Activated CD4-positive, alpha-beta T cell treated with anti-CD3 and anti-CD28 coated beads for 36 hours (primary cell): Measurements from ENCODE around the gene WNT9A. TPM values are rescaled to one million over a fixed set of nuclear protein-coding genes. Genes with fewer than 3 reads are reported as not detected.
"Not testable (repeated sequence)": the region's sequence is repeated elsewhere in the genome, so short reads cannot be mapped to it uniquely, and the experiment has no call there.

Source experiments
- ATAC-seq: fragments of 200-7000 bp; cut with Tn5 transposase; one replicate; pipeline ENCODE4 v1.10.0; 2021; ENCODE audit warnings: mild to moderate bottlenecking, moderate library complexity
- CTCF ChIA-PET: fragments of 350-600 bp; sonication (Branson Sonifier 250); formaldehyde crosslinking; loops from one replicate; lab custom pipeline; 2021; ENCODE audit warnings: antibody characterized with exemption; lab: Charles Lee
- POLR2A ChIA-PET: fragments of 350-600 bp; sonication (Branson Sonifier 250); formaldehyde crosslinking; loops from one replicate; lab custom pipeline; 2021; ENCODE audit warnings: antibody characterized with exemption, inconsistent platforms; lab: Charles Lee
- DNase-seq: peaks from one replicate; pipeline ENCODE4 v3.0.0-alpha.2; 2020
- H3K27ac Mint-ChIP-seq: one replicate; pipeline ENCODE4 v1.8.0; 2021; ENCODE audit warnings: mixed read lengths
- H3K27me3 Mint-ChIP-seq: one replicate; pipeline ENCODE4 v1.8.0; 2021; ENCODE audit warnings: mixed read lengths
- H3K36me3 Mint-ChIP-seq: one replicate; pipeline ENCODE4 v1.8.0; 2021; ENCODE audit warnings: low read depth, mixed read lengths
- H3K4me1 Mint-ChIP-seq: one replicate; pipeline ENCODE4 v1.8.0; 2021; ENCODE audit warnings: mixed read lengths
- H3K4me3 Mint-ChIP-seq: one replicate; pipeline ENCODE4 v1.8.0; 2021; ENCODE audit warnings: mild to moderate bottlenecking, moderate library complexity, mixed read lengths
- H3K9me3 Mint-ChIP-seq: one replicate; pipeline ENCODE4 v1.8.0; 2021; ENCODE audit warnings: low read depth, mixed read lengths
- intact Hi-C, 2 experiments: fragments of 100-400 bp; cut with DNase I in 1 of 2; cut with micrococcal nuclease in 1 of 2; formaldehyde crosslinking; loops; one replicate each; pipeline versions ENCODE4 v1.14.2 to v1.15.1; 2022 to 2024; cut with DNase I, micrococcal nuclease
- total RNA-seq, 2 experiments: library from RNA; stranded (reverse); gene quantifications; one replicate each; pipeline ENCODE4 v1.2.3, GENCODE V29; 2021

The WNT9A gene, protein sequence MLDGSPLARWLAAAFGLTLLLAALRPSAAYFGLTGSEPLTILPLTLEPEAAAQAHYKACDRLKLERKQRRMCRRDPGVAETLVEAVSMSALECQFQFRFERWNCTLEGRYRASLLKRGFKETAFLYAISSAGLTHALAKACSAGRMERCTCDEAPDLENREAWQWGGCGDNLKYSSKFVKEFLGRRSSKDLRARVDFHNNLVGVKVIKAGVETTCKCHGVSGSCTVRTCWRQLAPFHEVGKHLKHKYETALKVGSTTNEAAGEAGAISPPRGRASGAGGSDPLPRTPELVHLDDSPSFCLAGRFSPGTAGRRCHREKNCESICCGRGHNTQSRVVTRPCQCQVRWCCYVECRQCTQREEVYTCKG
- under 1 TPM in 1 of 2 experiments, not detected in 1; 0.04 TPM for total RNA-seq

DNA sequence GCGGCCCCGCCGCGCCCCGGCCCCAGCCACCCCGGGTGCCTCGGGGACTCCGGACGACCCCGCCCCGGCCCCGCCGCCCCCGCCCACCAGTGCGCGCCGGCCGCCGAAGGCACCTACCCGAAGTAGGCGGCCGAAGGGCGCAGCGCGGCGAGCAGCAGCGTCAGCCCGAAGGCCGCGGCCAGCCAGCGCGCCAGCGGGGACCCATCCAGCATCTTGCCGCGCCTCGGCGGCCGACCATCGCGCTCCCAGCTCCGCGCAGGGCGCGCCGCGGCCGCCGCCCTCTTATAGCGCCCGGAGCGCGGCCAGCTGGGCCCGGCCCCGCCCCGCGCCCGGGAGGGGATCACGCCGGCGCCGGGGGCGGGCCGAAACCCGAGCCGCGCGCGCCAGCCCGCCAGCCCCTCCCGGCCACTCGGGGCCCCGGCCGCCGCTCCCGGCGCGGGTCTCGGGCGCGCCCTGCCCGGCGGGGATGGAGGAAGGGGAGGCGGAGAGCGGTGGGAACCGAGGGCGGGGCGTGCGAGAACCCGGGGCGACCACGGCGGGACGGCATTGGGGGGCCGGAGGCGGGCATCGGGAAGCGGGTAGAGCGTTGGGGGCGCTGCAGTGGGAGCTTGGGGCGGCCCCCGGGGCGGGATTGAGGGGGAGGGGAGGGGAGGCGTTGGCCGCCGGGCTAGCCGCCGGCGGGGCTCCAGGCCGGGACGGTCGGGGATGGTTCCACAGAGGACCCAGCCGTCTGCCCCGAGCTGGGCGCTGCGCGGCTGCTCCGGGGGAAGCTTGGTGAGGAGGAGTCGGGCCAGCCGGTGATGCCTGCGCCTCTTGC, at the start of gene WNT9A:
Gene WNT9A (minus strand): TSS at position 257 of the 817 bp plus-strand sequence. CDS start 45 bp downstream, at position 212.
- no peaks in the 10 kb centered on the region for H3K36me3 Mint-ChIP-seq
- no peak within 1 kb of the TSS for H3K27ac Mint-ChIP-seq
- H3K9me3 Mint-ChIP-seq, result no peaks in the 10 kb centered on the region
- peaks cover 18% of the 10 kb centered on the region for H3K27me3 Mint-ChIP-seq
- intact Hi-C loops, result loop anchor here (1.0 to 2.0 kb wide), 3 partner anchors 186 to 467 kb away; no protein-coding TSS in a partner anchor
- ChIA-PET CTCF (interaction anchor here (0.5 to 1.6 kb wide), 5 partner anchors 26 to 500 kb away, joined by 3 to 5 read pairs (median 3); no protein-coding TSS in a partner anchor), POLR2A (interaction anchor here (0.5 kb wide), 1 partner anchor 1443 kb away, joined by 3 read pairs; no protein-coding TSS in a partner anchor)
- ATAC-seq (peak; percentile 45), DNase-seq (peak; percentile 24)
- peak within 1 kb of the TSS; percentile 57 for H3K4me3 Mint-ChIP-seq
- H3K4me1 Mint-ChIP-seq, result peaks cover 12% of the 10 kb centered on the region

DNA sequence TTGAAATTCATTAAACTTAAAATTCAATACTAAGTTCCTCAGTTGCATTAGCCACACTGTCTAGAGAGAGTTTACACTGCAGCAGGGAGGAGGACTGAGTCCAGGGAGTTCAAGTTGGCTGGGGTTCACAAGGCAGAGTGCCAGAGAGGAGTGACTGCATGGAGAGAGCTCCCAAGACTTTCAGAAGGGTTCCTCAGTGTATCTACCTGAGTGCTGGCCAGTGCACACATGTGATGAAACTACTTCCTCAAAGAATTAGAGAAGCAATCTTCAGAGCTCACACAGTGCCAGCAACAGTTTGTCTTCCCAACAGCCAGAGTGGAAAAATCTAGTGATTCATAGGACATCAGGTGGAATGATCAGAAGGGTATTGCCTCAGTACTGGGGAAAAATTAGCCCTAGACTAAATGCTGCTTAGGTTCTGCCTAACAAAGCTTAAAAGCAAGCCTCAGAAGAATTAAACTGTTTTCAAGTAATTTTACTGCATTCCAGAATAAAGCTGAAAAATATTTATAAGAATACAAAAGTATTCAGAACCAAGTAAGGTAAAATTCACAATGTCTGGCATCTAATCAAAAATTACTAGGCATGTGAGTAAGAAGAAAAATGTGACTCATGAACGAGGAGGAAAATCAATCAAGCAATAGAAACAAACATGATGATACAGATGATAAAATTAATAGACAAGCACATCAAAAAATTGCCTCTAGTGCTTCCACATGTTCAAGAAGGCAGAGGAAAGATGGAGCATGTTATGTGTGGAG, 48.6 kb upstream of the WNT9A start:
- intact Hi-C loops, result loop anchor here in 1 of 2 experiments (5.0 kb wide), 3 partner anchors 86 to 186 kb away; partner anchors contain the start of genes ARF1 and IBA57
- Mint-ChIP-seq H3K27me3 (peaks cover 11% of the 10 kb centered on the region), H3K9me3 (peaks cover 23% of the 10 kb centered on the region), H3K27ac (no peak overlapping the region), H3K4me1 (no peaks in the 10 kb centered on the region), H3K4me3 (no peak overlapping the region), H3K36me3 (no peaks in the 10 kb centered on the region)
- ATAC-seq (no peak), DNase-seq (no peak)
- CTCF ChIA-PET, result interaction anchor here (0.5 to 1.2 kb wide), 2 partner anchors 116 to 516 kb away, joined by 3 read pairs; no protein-coding TSS in a partner anchor
- POLR2A ChIA-PET, result no interaction called here

DNA sequence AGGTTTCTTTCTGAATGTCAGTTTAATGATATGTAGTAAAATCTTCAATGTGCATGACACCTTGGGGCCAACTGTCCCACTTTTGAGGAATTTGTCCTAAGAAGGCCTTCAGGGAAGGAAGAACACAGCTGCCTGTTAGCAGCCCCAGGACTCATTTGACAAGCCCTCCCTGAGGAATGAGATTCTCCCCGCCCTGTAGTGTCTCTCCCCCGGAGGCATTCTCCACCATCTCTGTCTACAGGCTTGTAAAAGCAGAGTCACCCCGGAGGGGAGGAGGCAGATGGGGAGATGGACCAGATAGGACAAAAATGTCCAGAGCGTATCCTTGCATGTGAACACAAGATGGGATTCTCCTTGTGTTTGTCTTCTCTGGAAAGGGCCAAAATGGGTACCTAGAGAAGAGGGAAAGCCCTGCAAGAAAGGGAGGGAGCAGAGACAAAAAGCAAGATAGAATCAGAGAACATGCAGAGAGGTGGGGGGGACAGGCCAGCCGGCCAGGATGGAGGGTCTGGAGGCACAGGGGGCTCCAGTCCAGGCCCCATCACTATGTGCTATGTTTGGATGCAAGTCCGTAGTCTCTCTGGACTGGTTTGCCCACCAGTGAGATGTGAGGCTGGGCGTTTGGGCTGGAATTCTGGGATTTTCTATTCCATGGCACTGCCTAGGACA, 47.0 kb upstream of the WNT9A start:
- POLR2A ChIA-PET, result no interaction called here
- Mint-ChIP-seq H3K4me3 (no peak overlapping the region), H3K36me3 (no peaks in the 10 kb centered on the region), H3K27me3 (peaks cover 14% of the 10 kb centered on the region), H3K4me1 (no peaks in the 10 kb centered on the region), H3K27ac (no peak overlapping the region), H3K9me3 (peaks cover 23% of the 10 kb centered on the region)
- CTCF ChIA-PET, result interaction anchor here (0.6 kb wide), 1 partner anchor 643 kb away, joined by 3 read pairs; no protein-coding TSS in a partner anchor
- ATAC-seq, result no peak
- intact Hi-C loops, result loop anchor here in 1 of 2 experiments (5.0 kb wide), 3 partner anchors 88 to 188 kb away; partner anchors contain the start of genes ARF1 and IBA57
- DNase-seq, result no peak

DNA sequence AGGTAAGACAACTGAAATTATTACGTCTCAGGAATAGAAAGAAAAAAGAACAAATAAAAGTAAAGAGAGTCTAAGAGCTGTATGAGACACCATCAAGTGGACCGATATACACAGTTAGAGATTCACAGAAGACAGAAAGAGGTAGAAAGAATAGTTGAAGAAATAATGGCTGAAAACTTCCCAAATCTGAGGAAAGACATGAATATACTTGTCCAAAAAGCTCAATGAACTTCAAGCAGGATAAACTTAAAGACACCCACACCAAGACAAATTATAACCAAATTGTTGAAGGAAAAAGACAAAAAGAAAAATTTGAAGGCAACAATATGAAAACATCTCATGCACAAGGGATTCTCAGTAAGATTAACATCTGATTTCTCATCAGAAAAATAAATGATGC, 39.4 kb upstream of the WNT9A start:
- CTCF ChIA-PET, result interaction anchor here (0.6 to 0.8 kb wide), 2 partner anchors 17 to 35 kb away, joined by 4 read pairs; no protein-coding TSS in a partner anchor

DNA sequence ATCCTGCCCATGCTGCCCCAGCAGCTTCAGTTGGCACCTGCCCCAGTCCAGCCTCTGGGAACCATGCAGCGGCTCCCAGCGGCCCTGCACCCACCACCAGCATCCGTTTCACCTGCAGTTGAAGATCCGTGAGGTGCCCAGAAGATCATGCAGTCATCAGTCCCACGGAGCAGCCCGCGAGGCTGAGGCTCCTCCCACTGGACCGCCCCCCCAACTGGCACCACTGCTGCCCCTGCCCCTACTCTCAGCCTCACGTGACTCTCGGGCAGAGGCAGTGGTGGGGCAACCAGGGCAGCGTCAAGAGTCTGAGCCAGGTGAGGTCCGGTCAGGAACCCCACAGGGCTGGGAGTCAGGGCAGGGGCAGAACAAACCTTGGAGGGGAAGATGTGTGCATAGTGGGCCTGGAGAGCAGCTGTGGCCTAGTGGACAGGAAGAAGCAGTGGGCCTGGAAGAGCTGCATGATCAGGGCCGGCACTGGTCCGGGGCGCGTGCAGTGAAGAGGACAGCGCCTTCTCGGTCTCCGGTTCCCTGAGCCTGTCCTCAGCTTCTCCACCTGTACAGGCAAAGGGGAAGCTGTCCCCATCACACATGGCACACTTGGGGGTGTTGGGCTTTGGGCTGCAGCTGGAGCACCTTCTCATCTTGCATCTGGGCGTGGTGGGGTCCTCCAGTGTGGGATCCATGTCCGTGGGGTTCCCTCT, 28.0 kb upstream of the WNT9A start:
- H3K4me3 Mint-ChIP-seq, H3K9me3 Mint-ChIP-seq, H3K4me1 Mint-ChIP-seq, POLR2A ChIA-PET, DNase-seq, H3K36me3 Mint-ChIP-seq, intact Hi-C loops, H3K27me3 Mint-ChIP-seq, H3K27ac Mint-ChIP-seq, CTCF ChIA-PET, ATAC-seq: not testable (repeated sequence)

More for the DNA sequence above, 39.4 kb upstream of the WNT9A start:
- DNase-seq (no peak), ATAC-seq (no peak)
- Mint-ChIP-seq H3K9me3 (peaks cover 4% of the 10 kb centered on the region), H3K36me3 (no peaks in the 10 kb centered on the region), H3K27me3 (peaks cover 20% of the 10 kb centered on the region), H3K27ac (no peak overlapping the region), H3K4me3 (no peak overlapping the region), H3K4me1 (no peaks in the 10 kb centered on the region)
- intact Hi-C loops, result no loop called here
- POLR2A ChIA-PET, result no interaction called here

DNA sequence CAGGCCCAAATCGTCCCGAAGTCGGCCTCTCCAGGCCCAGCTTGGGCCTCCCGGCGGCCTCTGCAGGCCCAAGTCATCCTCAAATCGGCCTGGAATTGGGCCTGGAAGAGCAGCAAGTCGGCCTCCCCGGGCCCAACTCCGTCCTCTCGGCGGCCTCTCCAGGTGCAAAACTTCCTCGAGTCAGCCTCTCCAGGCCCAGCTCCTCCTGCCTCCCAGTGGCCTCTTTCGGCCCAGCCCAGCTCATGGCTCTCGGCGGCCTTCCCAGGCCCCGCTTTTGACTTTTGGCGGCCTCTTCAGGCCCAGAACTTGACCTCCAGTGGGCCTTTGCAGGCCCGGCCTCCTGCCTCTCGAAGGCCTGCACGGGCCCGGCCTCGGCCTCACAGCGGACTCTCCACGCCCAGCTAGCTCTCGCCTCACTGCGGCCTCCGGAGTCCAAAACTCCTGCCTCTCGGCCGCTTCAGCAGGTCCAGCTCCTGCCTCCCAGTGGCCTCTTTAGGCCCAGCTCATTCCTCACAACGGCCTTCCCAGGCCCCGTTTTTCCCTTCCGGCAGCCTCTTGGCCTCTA, 26.1 kb upstream of the WNT9A start:
- DNase-seq, H3K36me3 Mint-ChIP-seq, CTCF ChIA-PET, POLR2A ChIA-PET, H3K27ac Mint-ChIP-seq, H3K4me3 Mint-ChIP-seq, H3K9me3 Mint-ChIP-seq, ATAC-seq, H3K4me1 Mint-ChIP-seq, intact Hi-C loops, H3K27me3 Mint-ChIP-seq: not testable (repeated sequence)

DNA sequence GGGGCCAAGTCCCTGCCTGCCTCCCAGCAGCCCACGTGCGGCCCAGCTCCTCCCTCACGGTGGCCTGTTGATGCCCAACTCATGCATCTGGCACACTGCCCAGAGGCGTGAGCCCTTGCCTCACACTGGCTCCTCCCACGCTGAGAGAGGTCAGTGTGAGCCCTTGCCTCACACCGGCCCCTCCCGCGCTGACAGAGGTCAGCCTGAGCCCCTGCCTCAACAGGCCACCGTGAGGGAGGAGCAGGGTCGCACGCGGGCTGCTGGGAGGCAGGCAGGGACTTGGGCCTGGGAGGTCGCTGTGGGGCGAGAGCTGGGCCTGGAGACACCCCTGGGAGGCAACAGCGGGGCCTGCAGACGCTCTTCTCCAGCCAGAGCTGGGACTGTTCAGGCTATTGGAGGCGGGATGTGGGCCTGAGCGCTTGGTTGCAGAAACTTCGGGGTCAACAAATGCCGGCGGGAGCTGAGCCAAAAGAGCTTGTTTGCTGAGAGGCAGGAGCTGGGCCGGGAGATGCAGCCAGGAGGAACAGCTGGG, 25.2 kb upstream of the WNT9A start:
- H3K27me3 Mint-ChIP-seq, DNase-seq, H3K27ac Mint-ChIP-seq, H3K9me3 Mint-ChIP-seq, H3K36me3 Mint-ChIP-seq, H3K4me3 Mint-ChIP-seq, CTCF ChIA-PET, ATAC-seq, intact Hi-C loops, POLR2A ChIA-PET, H3K4me1 Mint-ChIP-seq: not testable (repeated sequence)

DNA sequence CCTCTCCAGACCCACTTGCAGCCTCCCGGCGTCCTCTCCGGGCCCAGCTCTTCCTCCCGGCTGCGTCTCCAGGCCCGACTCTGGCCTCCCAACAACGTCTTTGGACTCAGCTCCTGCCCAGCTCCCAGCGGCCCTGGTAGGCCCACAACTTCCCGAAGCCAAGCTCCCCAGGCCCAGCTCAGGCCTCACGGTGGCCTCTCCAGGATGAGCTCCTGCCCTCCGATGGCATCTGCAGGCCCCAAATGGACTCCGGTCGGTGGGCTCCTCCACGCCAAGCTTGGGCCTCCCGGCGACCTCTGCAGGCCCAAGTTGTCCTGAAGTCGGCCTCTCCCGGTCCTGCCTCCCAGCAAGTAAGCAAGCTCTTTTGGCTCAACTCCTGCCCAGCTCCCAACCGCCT, 24.5 kb upstream of the WNT9A start:
- DNase-seq, H3K4me3 Mint-ChIP-seq, H3K27ac Mint-ChIP-seq, ATAC-seq, CTCF ChIA-PET, H3K9me3 Mint-ChIP-seq, POLR2A ChIA-PET, H3K4me1 Mint-ChIP-seq, H3K27me3 Mint-ChIP-seq, H3K36me3 Mint-ChIP-seq, intact Hi-C loops: not testable (repeated sequence)

DNA sequence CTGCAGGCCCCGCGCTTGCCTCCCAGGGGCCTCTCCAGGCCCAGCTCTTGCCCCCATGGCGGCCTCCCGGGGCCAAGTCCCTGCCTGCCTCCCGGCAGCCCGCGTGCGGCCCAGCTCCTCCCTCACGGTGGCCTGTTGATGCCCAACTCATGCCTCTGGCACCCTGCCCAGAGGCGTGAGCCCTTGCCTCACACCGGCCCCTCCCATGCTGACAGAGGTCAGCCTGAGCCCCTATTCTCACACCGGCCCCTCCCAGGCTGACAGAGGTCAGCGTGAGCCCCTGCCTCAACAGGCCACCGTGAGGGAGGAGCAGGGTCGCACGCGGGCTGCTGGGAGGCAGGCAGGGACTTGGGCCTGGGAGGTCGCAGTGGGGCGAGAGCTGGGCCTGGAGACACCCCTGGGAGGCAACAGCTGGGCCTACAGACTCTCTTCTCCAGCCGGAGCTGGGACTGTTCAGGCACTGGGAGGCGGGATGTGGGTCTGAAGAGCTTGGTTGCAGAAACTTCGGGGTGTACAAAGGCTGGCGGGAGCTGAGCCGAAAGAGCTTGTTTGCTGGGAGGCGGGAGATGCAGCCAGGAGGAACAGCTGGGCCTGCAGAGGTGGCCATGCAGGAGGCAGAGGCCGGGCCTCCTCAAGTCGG, 24.0 kb upstream of the WNT9A start:
- H3K36me3 Mint-ChIP-seq, POLR2A ChIA-PET, ATAC-seq, DNase-seq, CTCF ChIA-PET, H3K4me1 Mint-ChIP-seq, intact Hi-C loops, H3K4me3 Mint-ChIP-seq, H3K9me3 Mint-ChIP-seq, H3K27me3 Mint-ChIP-seq, H3K27ac Mint-ChIP-seq: not testable (repeated sequence)
